Measurements from ENCODE around the gene ABCA2.

The ABCA2 gene

DNA sequence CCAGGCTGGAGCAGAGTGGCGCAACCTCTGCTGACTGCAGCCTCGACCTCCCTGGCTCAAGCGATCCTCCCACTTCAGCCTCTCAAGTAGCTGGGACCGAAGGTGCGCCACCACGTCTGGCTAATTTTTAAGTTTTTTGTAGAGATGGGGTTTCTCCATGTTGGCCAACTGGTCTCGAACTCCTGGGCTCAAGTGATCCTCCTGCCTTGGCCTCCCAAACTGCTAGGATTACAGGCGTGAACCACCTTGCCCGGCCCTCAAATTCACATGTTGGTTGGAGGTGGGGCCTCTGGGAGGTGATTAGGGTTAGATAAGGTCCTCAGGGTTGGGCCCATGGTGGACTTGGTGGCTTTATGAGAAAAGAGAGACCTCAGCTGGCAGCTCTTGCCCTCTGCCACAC lies 65.9 kb downstream of the ABCA2 start:
- H3K4me3 ChIP-seq (replicated peaks; ENCODE audit: low read depth, low read length): no peak overlapping the region
- TF ChIP-seq, protein P1, sequence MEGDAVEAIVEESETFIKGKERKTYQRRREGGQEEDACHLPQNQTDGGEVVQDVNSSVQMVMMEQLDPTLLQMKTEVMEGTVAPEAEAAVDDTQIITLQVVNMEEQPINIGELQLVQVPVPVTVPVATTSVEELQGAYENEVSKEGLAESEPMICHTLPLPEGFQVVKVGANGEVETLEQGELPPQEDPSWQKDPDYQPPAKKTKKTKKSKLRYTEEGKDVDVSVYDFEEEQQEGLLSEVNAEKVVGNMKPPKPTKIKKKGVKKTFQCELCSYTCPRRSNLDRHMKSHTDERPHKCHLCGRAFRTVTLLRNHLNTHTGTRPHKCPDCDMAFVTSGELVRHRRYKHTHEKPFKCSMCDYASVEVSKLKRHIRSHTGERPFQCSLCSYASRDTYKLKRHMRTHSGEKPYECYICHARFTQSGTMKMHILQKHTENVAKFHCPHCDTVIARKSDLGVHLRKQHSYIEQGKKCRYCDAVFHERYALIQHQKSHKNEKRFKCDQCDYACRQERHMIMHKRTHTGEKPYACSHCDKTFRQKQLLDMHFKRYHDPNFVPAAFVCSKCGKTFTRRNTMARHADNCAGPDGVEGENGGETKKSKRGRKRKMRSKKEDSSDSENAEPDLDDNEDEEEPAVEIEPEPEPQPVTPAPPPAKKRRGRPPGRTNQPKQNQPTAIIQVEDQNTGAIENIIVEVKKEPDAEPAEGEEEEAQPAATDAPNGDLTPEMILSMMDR (IDR thresholded peaks at IDR 0.05; ENCODE audit: insufficient read depth, low read length, poor library complexity, severe bottlenecking): no peak
- no peaks in the 10 kb centered on the region; the same call in 1 of the 2 replicates for H3K27me3 ChIP-seq (replicated peaks; ENCODE audit: control insufficient read depth, insufficient read depth, low read length)
- no peak for DNase-seq (ENCODE audit: extremely low read depth, insufficient read length)
- no peaks in the 10 kb centered on the region for H3K36me3 ChIP-seq (ENCODE audit: control insufficient read depth, insufficient read depth, low read length)

DNA sequence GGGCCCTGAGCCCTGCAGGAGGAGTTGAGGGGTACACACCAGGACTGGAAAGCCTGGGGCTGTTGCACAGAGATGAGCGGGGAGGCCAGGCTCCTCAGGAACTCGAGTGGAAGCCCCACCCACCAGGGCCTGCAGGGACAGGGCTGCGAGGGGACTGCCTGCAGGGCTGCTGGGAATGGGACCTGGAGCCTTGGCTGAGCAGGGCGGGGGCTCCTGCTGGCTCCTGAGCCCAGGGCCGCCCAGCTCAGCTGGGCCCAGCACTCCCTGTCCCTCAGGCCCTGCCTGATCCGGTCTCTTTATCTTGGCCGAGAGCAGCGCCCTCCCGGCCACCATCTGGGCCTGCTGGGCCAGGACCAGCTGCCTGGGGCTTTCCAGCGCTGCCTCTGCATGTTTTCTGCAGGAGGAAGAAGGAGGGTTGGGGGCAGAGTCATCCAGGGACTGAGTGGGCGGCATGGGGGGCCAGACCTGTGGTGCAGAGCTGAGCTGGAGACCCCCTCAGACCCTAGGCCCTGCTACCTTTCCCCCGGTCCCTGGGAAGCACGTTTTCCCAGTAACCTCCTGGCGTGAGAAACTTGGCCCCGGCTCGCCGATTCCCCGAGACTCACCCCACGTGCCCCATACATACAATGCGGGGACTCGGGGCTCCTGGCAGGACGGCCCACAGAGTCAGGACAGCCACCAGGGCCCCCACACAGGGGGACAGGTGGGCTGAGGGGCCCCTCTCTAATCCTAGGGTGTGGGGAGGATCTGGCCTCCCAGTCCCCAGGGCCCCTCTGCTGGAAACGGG lies 66.6 kb downstream of the ABCA2 start:
- no peak for DNase-seq (ENCODE audit: extremely low read depth, insufficient read length)
- H3K27me3 ChIP-seq (replicated peaks; ENCODE audit: control insufficient read depth, insufficient read depth, low read length): no peaks in the 10 kb centered on the region; the same call in 1 of the 2 replicates
- TF ChIP-seq, protein P1 (IDR thresholded peaks at IDR 0.05; ENCODE audit: insufficient read depth, low read length, poor library complexity, severe bottlenecking): no peak
- H3K36me3 ChIP-seq (ENCODE audit: control insufficient read depth, insufficient read depth, low read length): no peaks in the 10 kb centered on the region
- no peak overlapping the region for H3K4me3 ChIP-seq (replicated peaks; ENCODE audit: low read depth, low read length)

DNA sequence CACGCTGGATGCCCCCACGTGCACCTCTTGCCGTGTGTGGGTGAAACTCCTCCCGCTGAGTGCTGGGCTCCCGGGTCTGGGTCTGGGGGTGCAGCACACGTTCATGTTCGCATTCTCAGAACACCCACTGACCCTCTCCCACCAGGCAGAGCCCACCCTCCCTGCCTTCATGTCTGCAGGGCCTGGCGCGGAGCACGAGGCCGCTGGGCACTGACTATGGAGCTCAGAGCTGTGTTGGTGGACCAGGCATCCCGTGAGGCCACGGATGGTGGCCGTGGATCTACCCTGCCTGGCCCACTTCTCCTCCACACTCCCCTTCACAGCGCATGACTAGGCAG lies 67.1 kb downstream of the ABCA2 start:
- no peak for DNase-seq (ENCODE audit: extremely low read depth, insufficient read length)
- H3K27me3 ChIP-seq (replicated peaks; ENCODE audit: control insufficient read depth, insufficient read depth, low read length): no peaks in the 10 kb centered on the region; the same call in 1 of the 2 replicates
- H3K4me3 ChIP-seq (replicated peaks; ENCODE audit: low read depth, low read length): no peak overlapping the region
- no peaks in the 10 kb centered on the region for H3K36me3 ChIP-seq (ENCODE audit: control insufficient read depth, insufficient read depth, low read length)
- TF ChIP-seq, protein P1 (IDR thresholded peaks at IDR 0.05; ENCODE audit: insufficient read depth, low read length, poor library complexity, severe bottlenecking): no peak

DNA sequence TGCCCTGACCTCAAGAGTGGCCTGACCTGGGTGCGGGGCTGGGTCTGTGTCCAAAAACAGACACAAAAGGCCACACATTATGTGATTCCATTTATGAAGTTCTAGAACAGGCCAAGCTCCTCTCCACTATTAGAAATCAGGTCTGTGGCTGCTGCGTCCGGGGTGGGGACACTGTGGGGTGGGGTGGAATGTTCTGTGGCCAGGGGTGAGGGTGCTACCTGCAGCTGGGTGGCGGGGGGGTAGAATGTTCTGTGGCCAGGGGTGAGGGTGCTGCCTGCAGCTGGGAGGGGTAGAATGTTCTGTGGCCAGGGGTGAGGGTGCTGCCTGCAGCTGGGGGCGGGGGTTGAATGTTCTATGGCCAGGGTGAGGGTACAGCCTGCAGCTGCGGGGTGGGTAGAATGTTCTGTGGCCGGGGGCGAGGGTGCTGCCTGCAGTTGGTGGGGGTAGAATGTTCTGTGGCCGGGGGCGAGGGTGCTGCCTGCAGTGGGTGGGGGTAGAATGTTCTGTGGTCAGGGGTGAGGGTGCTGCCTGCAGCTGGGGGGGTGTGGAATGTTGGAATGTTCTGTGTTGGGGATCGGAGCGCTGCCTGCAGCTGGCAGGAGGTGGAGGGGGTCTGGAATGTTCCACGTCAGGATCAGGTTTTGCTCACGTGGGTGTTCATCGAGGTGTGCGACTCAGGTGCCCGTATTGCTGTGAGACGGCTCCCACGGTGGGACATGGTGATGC lies 67.7 kb downstream of the ABCA2 start:
- Histone ChIP-seq H3K4me3 (replicated peaks; ENCODE audit: low read depth, low read length) (no peak overlapping the region), H3K36me3 (ENCODE audit: control insufficient read depth, insufficient read depth, low read length) (no peaks in the 10 kb centered on the region), H3K27me3 (replicated peaks; ENCODE audit: control insufficient read depth, insufficient read depth, low read length) (no peaks in the 10 kb centered on the region; the same call in 1 of the 2 replicates)
- TF ChIP-seq, protein P1 (IDR thresholded peaks at IDR 0.05; ENCODE audit: insufficient read depth, low read length, poor library complexity, severe bottlenecking): no peak
- DNase-seq (ENCODE audit: extremely low read depth, insufficient read length): no peak

DNA sequence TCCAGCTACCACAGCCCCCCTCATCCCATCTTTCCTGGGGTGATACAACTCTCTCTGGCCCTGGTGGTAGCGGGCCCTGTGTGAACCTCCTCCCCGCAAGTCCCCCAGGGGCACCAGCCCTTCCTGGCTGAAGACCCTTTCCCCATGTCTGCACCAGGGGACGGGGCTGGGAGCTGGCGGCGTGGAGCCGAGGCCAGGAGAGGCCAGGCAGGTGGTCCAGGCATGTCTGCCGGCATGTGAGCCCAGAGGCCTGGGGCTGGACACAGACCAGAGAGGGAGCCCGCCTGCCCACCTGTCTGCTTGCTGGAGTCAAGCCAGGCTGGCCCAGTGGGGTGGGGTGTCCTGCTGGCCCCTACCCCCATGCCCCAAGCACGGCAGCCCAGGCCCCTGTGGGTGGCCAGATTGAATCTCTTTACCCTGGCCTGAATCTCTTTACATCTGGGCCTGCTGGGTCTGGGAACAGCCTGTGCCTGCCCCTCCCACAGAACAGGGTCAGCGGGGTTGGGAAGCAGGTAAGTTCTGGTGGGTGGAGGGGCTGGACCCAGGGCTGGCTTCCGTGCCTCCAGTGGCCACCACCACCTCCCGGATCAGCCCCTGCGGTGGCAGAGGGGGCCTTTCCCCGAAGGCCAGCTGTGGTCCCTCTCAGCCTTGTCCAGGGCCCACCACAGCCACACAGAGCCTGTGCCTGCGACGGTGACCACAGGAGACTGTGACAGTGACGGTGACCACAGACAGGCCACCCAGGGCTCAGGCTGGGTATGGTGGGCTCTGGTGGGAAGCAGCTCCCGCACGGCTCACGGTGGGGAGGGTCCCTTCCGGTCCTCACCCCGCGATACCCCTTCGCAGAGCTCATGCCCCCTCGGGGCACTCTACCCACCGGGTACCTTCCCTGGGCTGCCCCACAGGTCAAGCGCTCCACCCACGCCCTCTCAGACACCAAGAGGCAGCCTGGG lies 68.9 kb downstream of the ABCA2 start:
- DNase-seq (ENCODE audit: extremely low read depth, insufficient read length): no peak
- TF ChIP-seq, protein P1 (IDR thresholded peaks at IDR 0.05; ENCODE audit: insufficient read depth, low read length, poor library complexity, severe bottlenecking): no peak
- H3K4me3 ChIP-seq (replicated peaks; ENCODE audit: low read depth, low read length): no peak overlapping the region
- H3K36me3 ChIP-seq (ENCODE audit: control insufficient read depth, insufficient read depth, low read length): no peaks in the 10 kb centered on the region
- H3K27me3 ChIP-seq (replicated peaks; ENCODE audit: control insufficient read depth, insufficient read depth, low read length): peaks cover 1% of the 10 kb centered on the region; the same call in 1 of the 2 replicates

All from GM06990 (cell line).